Inflammatory macrophage treated with lipopolysaccharide for 4 hours (primary cell): ENCODE results near the gene PLEKHS1.

Experiments used
- DNase-seq: peaks from one replicate; pipeline ENCODE4 v3.0.0-alpha.2; 2020

Gene PLEKHS1

GRCh38 chr10:113751181-113751732 lies at the start of gene PLEKHS1:
PLEKHS1 (plus strand) TSS chr10:113751682; CDS start chr10:113755278, 3,596 bp downstream.
- DNase-seq = no peak

DNA sequence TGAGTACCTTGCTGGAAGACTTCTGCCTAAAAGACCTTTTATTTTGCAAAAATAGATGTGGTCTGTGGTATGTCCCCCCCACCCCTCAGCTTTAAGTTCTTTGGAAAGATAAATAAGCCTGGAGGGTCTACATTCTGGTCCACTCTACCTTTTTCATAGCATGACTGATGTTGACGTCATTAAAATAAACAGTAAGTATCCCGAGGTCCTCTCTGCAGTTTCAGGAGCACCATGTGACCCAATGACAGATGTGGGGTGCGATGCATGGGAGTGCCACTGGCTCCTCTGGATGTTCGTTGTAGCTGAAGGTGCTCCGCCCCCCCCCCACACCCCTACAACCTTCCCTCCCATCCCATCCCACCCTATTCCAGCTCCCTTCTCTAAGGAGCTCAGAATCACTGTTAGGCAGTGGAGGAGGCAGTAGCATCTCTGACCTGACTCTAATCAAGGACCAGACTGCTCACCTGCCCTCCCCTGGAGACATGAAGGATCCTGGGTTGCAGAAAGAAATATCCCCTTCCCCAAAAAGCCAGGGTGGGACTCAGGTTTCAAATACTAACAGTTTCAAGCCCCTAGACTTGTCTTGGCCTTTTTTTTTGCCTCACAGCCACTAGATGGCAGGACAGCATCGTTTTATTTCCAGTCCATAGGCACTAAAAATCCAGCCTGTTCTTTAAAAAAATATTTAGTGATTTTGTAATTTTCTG lies 46.7 kb upstream of the PLEKHS1 start:
- peak; percentile 20 for DNase-seq

DNA sequence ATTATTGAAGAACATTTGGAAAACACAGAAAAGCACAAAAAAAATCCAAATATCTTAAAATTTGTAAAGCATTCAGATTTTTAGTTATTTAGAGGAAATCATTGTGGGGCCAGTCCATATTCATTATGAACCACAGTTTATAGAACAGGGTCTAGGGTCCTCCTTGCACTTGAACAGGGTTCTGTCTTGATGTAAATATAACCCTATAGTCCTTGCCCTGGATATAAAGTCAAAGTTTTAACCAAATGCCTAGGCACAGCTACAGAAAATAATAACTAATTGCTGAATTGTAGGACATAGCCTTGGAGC lies 46.2 kb upstream of the PLEKHS1 start:
- DNase-seq = no peak

- DNase-seq = no peak
Measured at GRCh38 chr10:113706623-113707022, 44.9 kb upstream of the PLEKHS1 start.

DNA sequence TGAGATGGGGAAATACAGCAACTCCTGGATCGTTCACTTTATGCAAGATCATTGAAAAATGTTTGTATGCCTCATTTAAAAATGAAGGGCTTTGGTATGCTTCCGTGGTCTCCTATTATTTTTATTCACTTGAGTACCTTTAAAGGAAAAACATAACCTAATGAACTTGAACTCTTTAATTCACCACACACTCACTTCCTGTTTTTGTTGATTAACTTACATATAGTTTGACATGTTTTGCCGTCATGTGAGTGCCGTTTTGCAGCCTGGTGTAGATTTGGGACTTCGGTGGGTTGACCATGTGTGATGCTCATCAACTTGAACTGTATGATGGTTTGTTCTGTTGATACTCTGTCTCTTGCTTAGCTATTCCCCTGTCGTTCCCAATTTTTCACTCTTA lies 42.8 kb upstream of the PLEKHS1 start:
- DNase-seq = no peak

DNA sequence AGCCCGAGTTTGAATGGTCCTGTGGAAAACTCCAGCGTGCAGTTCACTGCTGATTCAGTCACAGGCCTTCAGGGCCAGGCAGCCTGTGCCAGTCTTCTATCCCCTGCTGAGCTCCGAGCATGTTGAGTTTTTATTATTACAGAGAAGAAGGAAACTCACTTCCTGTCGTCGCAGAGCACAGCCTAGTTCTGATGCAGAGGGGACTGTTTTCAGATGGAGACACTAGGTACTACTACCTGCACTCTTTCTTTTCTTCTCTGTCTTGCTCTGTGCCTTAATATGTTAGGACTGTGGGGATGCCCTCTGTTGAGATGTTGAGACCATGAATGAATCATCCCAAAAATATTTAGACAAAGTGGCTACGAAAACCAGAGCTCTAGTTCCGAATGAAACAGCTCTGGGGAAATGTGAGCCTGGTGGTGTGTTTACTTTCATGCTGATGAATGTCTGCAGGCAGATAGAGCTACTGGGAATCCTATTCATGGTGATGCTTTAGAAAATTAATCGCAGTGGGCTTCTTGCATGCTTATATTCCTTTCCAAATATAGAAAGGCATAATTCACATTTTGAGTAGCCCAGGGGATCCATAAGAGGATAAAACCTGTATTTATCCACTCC lies 42.2 kb upstream of the PLEKHS1 start:
- DNase-seq = no peak

DNA sequence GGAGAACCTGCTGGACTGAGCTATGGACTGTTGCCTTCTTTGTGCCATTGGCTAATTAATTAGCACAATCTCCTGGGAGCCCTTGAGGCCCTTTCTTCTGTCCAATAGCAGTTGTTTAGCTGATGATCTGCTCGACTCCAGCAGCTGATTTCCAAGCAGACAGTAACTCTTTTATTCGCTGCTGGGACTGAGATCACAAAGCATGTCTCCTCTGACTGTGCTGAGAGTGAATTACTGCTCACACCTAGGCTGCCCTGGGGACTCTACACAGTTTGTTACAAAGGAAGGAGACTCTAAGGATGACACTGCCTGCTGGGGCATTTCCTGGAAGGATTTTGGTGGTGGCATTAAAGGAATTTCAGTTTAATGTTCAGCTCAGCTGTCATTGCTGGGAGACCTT lies 40.3 kb upstream of the PLEKHS1 start:
- DNase-seq = no peak

GRCh38 chr10:113712024-113712423 lies 39.5 kb upstream of the PLEKHS1 start:
- DNase-seq = no peak

DNA sequence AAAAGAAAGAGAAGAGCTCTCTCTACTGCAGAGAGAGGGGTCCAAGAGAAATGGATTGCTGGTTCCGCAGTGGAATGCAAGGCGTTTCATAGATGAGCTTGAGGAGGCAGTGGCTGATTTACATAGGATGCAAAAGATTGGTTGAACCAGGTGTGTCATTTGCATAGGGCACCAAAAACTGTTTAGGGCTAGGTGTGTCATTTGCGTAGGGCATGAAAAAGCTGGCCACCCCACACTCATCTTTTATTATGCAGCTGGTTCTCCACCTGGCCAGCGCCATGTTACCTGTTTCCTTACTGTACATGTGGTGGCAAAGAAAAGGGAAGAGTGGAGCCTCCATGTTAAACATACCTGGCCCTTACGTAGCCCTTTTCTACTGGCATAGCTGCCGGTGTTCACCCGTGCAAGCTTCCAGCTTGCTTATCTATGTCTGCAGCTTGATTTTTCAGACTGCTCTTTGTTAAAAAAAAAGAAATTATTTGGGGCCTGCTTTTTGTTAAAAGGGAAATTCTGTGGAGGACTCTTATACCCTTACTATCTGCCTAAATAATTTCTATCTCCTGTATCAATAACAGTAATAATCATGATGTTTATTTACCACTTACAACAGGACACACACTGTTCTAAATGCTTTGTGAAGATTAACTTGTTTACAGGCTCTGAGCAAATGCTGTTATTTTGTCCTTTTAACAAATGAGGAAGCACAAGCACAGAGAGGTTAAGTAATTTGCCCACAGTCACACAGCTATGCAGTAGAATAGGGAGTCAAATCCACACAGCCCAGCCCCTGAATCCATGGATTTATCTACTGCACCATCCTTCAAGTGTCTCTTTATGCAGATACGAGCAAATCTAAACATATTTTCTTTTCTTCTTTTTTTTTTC lies 38.5 kb upstream of the PLEKHS1 start:
- no peak for DNase-seq

- no peak for DNase-seq
Measured at GRCh38 chr10:113713640-113713982, 37.9 kb upstream of the PLEKHS1 start.

GRCh38 chr10:113716109-113716910 lies 35.2 kb upstream of the PLEKHS1 start:
- DNase-seq = peak; percentile 16

DNA sequence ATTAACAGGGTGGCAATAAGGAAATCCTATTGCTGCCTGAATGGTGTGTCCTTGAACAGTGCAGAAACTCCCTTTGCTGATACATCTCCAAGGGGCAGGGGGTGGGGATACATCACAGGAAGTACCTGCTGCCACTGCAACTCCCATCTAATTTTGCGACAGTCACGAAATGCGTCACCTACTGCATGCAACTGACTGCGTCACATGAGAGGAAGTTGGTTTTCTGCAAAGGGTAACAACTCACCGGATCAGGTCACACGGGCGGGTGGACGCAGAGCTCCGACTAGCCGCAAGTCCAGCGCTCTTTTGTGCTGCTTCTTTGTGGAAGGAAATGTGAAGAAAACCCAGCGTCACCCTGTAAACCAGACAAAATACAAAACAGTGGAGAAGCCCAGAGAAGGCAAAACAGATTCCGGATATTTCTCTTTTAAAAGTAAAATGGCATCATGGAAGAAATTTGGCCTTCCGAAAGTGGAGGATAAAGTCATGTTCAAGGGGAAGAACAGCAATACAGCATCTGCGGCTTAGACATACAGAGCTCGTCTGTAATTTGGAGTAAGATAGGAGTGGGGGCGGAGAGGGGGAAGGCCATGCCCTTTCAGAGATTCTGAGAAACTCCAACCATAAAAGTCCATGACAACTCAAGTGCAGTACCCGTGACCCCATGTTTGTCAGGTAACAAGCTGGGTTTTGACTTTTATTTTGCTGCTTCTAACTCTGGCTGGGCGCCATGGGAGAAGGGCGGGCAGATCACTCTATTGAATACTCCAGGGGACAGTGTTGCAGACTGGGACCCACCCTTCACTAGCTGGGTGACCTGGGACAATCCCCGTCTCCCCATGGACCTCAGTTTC lies 32.3 kb upstream of the PLEKHS1 start:
- DNase-seq = peak; percentile 7

DNA sequence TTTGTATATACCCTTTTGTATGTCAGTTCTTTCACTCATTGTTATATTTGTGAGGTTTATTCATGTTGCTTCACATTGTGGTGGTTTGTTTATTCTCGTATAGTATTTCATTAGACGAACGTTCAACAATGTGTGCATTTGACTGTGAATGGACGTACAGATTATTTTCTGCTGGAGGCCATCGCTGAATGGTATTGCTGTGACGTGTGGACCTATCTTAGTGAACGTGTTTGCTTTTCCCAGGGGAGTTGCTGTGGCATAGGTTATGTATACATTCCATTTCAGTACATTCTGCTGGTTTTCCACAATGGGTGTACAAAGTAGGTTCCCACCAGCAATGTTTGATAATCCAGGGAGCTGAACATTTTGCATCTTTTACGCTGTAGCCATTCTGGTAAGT lies 31.1 kb upstream of the PLEKHS1 start:
- DNase-seq = no peak

DNA sequence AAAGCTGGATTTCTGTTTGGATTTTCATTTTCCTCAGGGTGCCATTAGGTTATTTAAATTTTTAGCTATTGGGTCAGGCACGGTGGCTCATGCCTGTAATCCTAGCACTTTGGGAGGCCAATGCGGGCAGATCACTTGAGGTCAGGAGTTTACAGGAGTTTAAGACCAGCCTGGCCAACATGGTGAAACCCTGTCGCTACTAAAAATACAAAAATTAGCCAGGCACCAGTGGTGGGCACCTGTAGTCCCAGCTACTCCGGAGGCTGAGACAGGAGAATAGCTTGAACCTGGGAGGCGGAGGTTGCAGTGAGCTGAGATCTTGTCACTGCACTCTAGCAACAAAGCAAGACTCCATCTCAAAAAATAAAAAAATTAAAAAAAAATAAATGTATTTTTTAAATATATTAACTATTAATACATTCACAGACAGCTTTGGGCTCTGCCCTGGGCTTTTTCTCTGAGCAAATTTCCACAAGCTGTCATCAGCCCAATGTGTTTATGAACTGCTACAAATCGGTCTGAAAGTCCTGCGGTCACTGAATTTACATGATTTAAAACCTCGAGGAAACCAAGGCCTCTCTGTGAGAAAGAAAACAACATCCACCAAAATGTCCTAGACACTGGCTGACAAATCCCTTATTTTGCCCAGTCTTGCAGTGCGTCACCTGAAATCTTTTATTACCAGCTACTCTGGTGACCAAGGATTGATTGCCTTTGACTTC lies 19.2 kb upstream of the PLEKHS1 start:
- DNase-seq = no peak

GRCh38 chr10:113732966-113733365 lies 18.5 kb upstream of the PLEKHS1 start:
- no peak for DNase-seq

GRCh38 chr10:113733635-113734034 lies 17.8 kb upstream of the PLEKHS1 start:
- no peak for DNase-seq

GRCh38 chr10:113735913-113736312 lies 15.6 kb upstream of the PLEKHS1 start:
- no peak for DNase-seq

- DNase-seq = no peak
Measured at GRCh38 chr10:113736576-113736975, 14.9 kb upstream of the PLEKHS1 start.

- no peak for DNase-seq
Measured at GRCh38 chr10:113739031-113739430, 12.5 kb upstream of the PLEKHS1 start.

GRCh38 chr10:113739577-113739976 lies 11.9 kb upstream of the PLEKHS1 start:
- no peak for DNase-seq

GRCh38 chr10:113740850-113741249 lies 10.6 kb upstream of the PLEKHS1 start:
- no peak for DNase-seq
